Memory B cell (primary cell): Measurements from ENCODE around the gene SPATS2L.
"Not testable (repeated sequence)": the region's sequence is repeated elsewhere in the genome, so short reads cannot be mapped to it uniquely, and the experiment has no call there.

ENCODE experiments used
- ATAC-seq: fragments of 150-1000 bp; cut with Tn5 transposase; 2 replicates; pipeline ENCODE4 v1.10.0; 2021; ENCODE audit warnings: low read depth, mild to moderate bottlenecking, moderate library complexity
- DNase-seq, 2 donors: peaks; one replicate each; pipeline ENCODE4 v3.0.0; 2022; ENCODE audit warnings: low spot score in 2 of 2
- H3K27ac Mint-ChIP-seq: one replicate; pipeline ENCODE4 v1.8.0; 2022; ENCODE audit warnings: mild to moderate bottlenecking, moderate library complexity, mixed read lengths
- H3K27me3 Mint-ChIP-seq: one replicate; pipeline ENCODE4 v1.8.0; 2022; ENCODE audit warnings: mixed read lengths
- H3K36me3 Mint-ChIP-seq: one replicate; pipeline ENCODE4 v1.8.0; 2022; ENCODE audit warnings: mild to moderate bottlenecking, mixed read lengths
- H3K4me1 Mint-ChIP-seq: one replicate; pipeline ENCODE4 v1.8.0; 2022; ENCODE audit warnings: mixed read lengths
- H3K4me3 Mint-ChIP-seq: one replicate; pipeline ENCODE4 v1.8.0; 2022; ENCODE audit warnings: mild to moderate bottlenecking, moderate library complexity, mixed read lengths
- H3K9me3 Mint-ChIP-seq: one replicate; pipeline ENCODE4 v1.8.0; 2022; ENCODE audit warnings: mixed read lengths

The SPATS2L gene

DNA sequence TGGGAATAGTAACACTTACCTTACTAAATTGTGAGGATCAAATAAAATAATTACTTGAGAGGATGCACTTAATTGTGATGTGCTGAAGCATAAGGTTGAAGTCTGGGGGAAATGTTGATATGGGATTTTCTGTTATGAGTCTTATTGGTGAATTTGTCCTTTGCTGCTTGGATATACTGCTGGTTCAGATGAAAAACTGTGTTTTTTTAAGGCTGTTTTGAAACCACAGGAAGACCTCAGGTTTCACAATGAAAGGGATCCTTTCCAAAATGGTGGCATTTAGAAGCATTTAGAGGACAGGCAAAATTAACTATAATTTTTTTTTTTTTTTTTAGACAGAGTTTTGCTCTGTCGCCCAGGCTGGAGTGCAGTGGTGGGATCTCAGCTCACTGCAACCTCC lies 34.9 kb downstream of the SPATS2L start:
- no peak overlapping the region for H3K27ac Mint-ChIP-seq
- no peaks in the 10 kb centered on the region for H3K36me3 Mint-ChIP-seq
- no peak for DNase-seq
- no peaks in the 10 kb centered on the region for H3K4me1 Mint-ChIP-seq
- H3K27me3 Mint-ChIP-seq: peaks cover 3% of the 10 kb centered on the region
- no peak overlapping the region for H3K4me3 Mint-ChIP-seq
- ATAC-seq: no peak
- no peaks in the 10 kb centered on the region for H3K9me3 Mint-ChIP-seq

DNA sequence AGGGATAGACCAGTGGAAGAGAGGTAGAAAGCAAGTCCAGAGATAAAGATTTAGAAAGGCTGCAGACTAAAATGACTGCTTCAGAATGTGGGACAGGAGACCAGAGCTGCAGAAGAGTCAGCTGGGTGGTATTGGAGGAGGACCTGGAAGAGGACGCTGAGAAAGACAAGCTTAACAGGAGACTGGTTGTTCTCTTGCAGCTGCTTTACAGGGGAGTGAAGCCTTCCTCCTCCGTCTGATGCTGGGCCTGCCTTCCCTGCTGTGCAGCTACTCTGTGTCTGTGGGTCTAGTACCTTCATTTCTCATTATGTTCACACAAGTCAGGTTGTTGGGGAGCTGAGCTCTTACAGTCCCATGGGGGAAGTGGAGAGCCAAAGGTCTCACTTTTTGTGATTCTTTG lies 35.7 kb downstream of the SPATS2L start:
- no peak for ATAC-seq
- Mint-ChIP-seq H3K27me3 (peaks cover 3% of the 10 kb centered on the region), H3K9me3 (no peaks in the 10 kb centered on the region), H3K36me3 (no peaks in the 10 kb centered on the region), H3K4me3 (no peak overlapping the region), H3K4me1 (no peaks in the 10 kb centered on the region), H3K27ac (no peak overlapping the region)
- DNase-seq: no peak

GRCh38 chr2:200342654-200343053 lies 36.2 kb downstream of the SPATS2L start:
- peaks cover 3% of the 10 kb centered on the region for H3K27me3 Mint-ChIP-seq
- no peaks in the 10 kb centered on the region for H3K36me3 Mint-ChIP-seq
- DNase-seq (no peak), ATAC-seq (no peak)
- no peak overlapping the region for H3K4me3 Mint-ChIP-seq
- no peaks in the 10 kb centered on the region for H3K4me1 Mint-ChIP-seq
- no peaks in the 10 kb centered on the region for H3K9me3 Mint-ChIP-seq
- H3K27ac Mint-ChIP-seq: no peak overlapping the region

DNA sequence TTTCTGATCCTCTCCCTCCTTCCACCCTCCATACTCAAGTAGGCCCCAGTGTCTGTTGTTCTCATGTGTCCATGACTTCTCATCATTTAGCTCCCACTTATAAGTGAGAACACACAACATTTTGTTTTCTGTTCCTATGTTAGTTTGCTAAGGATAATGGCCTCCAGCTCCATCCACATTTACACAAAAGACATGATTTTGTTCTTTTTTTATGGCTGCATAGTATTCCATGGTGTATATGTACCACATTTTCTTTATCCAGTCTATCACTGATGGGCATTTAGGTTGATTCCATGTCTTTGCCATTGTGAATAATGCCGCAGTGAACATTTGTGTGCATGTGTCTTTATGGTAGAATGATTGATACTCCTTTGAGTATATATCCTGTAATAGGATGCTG lies 37.7 kb downstream of the SPATS2L start:
- not testable (repeated sequence) for H3K4me1 Mint-ChIP-seq, ATAC-seq, H3K27me3 Mint-ChIP-seq, H3K4me3 Mint-ChIP-seq, H3K9me3 Mint-ChIP-seq, H3K27ac Mint-ChIP-seq, DNase-seq, H3K36me3 Mint-ChIP-seq

- H3K27me3 Mint-ChIP-seq: peaks cover 4% of the 10 kb centered on the region
- no peak for ATAC-seq
- no peaks in the 10 kb centered on the region for H3K9me3 Mint-ChIP-seq
- no peak for DNase-seq
- no peak overlapping the region for H3K4me3 Mint-ChIP-seq
- no peaks in the 10 kb centered on the region for H3K4me1 Mint-ChIP-seq
- no peak overlapping the region for H3K27ac Mint-ChIP-seq
- H3K36me3 Mint-ChIP-seq: no peaks in the 10 kb centered on the region
These were observed 39.5 kb downstream of the SPATS2L start for GRCh38 chr2:200345975-200346374.

DNA sequence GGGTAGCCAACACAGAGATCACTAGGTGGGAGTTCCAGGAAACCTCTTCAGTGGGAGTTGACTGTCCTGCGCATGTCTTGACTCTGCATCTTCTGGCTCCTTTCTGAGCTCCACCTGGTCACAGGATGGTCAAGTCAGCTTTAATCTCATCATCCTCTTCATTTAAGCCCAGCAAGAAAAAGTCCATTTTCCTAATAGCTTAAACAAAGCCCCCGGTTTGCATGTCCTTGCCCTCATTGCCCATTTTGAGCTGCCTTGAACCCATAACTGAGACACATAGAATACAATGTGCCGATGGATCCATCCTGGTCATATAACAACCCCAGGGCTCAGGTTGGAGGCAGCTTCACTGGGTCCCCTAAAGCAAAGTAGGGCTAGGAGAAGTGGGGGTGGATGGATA lies 40.8 kb downstream of the SPATS2L start:
- H3K9me3 Mint-ChIP-seq: no peaks in the 10 kb centered on the region
- no peaks in the 10 kb centered on the region for H3K36me3 Mint-ChIP-seq
- H3K4me1 Mint-ChIP-seq: no peaks in the 10 kb centered on the region
- no peak overlapping the region for H3K4me3 Mint-ChIP-seq
- no peak for ATAC-seq
- H3K27ac Mint-ChIP-seq: no peak overlapping the region
- no peak for DNase-seq
- H3K27me3 Mint-ChIP-seq: peaks cover 4% of the 10 kb centered on the region

- no peak for ATAC-seq
- no peak for DNase-seq
- no peaks in the 10 kb centered on the region for H3K4me1 Mint-ChIP-seq
- H3K36me3 Mint-ChIP-seq: no peaks in the 10 kb centered on the region
- no peaks in the 10 kb centered on the region for H3K9me3 Mint-ChIP-seq
- H3K4me3 Mint-ChIP-seq: no peak overlapping the region
- H3K27ac Mint-ChIP-seq: no peak overlapping the region
- H3K27me3 Mint-ChIP-seq: peaks cover 7% of the 10 kb centered on the region
These were observed 42.5 kb downstream of the SPATS2L start for GRCh38 chr2:200348897-200349563.

- no peaks in the 10 kb centered on the region for H3K9me3 Mint-ChIP-seq
- H3K36me3 Mint-ChIP-seq: no peaks in the 10 kb centered on the region
- no peak for DNase-seq
- H3K27ac Mint-ChIP-seq: no peak overlapping the region
- H3K4me3 Mint-ChIP-seq: no peak overlapping the region
- no peaks in the 10 kb centered on the region for H3K4me1 Mint-ChIP-seq
- peaks cover 7% of the 10 kb centered on the region for H3K27me3 Mint-ChIP-seq
- ATAC-seq: no peak
These were observed 43.4 kb downstream of the SPATS2L start for GRCh38 chr2:200349868-200350267.

DNA sequence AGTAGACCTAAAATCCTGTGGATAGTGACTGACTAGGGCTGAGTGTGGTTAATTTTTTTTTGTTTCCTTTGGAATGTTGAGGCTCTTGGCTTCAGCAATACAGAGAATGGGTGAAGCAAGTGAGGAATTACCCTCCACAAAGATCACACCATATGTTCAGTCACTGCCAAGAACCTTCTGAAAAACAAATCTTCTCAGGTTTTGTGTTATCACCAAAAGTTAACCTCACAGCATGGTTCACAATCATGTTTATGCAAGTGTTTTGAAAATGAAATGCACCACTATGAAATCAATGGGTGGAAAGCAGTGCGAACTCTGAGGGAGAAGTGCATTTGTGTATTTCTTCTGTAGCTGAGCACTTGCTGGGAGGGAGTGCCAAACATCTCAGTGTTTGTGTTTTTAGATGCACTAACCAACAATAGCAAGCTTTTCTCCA lies 44.4 kb downstream of the SPATS2L start:
- H3K27me3 Mint-ChIP-seq: peaks cover 8% of the 10 kb centered on the region
- no peak overlapping the region for H3K27ac Mint-ChIP-seq
- H3K4me3 Mint-ChIP-seq: no peak overlapping the region
- DNase-seq: no peak
- no peaks in the 10 kb centered on the region for H3K36me3 Mint-ChIP-seq
- H3K4me1 Mint-ChIP-seq: no peaks in the 10 kb centered on the region
- H3K9me3 Mint-ChIP-seq: no peaks in the 10 kb centered on the region
- no peak for ATAC-seq

DNA sequence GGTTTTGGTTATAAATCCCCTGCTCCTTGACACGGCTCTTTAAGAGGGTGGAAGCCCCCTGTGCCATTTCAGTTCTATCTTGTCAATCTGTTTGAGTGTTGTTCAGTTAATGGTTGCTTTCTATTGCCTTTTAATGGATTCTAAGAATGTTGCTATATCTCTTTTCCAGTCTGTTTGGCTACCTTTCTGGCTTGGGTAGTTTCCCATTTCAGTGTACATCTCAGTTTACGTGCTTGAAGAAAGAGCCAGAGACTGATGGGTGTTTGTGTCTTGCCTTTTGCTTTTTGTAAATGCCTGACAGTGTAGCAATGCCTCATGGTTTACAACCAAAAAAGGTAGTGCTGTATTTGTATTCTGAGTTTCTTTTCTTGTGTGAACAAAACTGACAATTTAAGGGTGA lies 45.3 kb downstream of the SPATS2L start:
- no peaks in the 10 kb centered on the region for H3K4me1 Mint-ChIP-seq
- no peaks in the 10 kb centered on the region for H3K36me3 Mint-ChIP-seq
- no peak overlapping the region for H3K27ac Mint-ChIP-seq
- H3K4me3 Mint-ChIP-seq: no peak overlapping the region
- H3K27me3 Mint-ChIP-seq: peaks cover 8% of the 10 kb centered on the region
- ATAC-seq: no peak
- H3K9me3 Mint-ChIP-seq: no peaks in the 10 kb centered on the region
- no peak for DNase-seq

- Mint-ChIP-seq H3K9me3 (no peaks in the 10 kb centered on the region), H3K4me3 (no peak overlapping the region), H3K27ac (no peak overlapping the region), H3K27me3 (peaks cover 8% of the 10 kb centered on the region), H3K4me1 (no peaks in the 10 kb centered on the region), H3K36me3 (no peaks in the 10 kb centered on the region)
- DNase-seq (no peak), ATAC-seq (no peak)
These were observed 46.1 kb downstream of the SPATS2L start for GRCh38 chr2:200352636-200353035.

DNA sequence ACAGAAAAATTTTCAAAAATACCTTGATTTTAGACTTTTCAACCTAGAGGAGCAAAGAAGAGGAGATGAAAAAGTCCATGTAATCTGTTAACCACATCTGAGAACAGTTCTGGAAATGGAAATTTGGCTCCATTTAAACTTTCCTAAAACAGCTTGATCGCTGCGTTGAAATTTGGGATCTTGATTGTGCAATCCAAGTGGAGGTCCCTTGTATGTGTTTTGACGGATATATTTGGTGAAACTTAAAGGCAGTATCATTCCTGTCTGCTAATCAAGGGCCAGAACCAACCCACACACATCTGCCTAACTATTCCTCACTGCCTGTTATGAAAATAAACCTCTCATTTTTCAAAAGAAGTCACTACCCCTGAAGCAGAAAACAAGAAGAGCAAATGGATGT lies 46.6 kb downstream of the SPATS2L start:
- H3K9me3 Mint-ChIP-seq: no peaks in the 10 kb centered on the region
- H3K36me3 Mint-ChIP-seq: no peaks in the 10 kb centered on the region
- no peak overlapping the region for H3K4me3 Mint-ChIP-seq
- ATAC-seq (no peak), DNase-seq (no peak)
- H3K27me3 Mint-ChIP-seq: peaks cover 8% of the 10 kb centered on the region
- no peak overlapping the region for H3K27ac Mint-ChIP-seq
- H3K4me1 Mint-ChIP-seq: no peaks in the 10 kb centered on the region

GRCh38 chr2:200353874-200354273 lies 47.4 kb downstream of the SPATS2L start:
- no peak for ATAC-seq

DNA sequence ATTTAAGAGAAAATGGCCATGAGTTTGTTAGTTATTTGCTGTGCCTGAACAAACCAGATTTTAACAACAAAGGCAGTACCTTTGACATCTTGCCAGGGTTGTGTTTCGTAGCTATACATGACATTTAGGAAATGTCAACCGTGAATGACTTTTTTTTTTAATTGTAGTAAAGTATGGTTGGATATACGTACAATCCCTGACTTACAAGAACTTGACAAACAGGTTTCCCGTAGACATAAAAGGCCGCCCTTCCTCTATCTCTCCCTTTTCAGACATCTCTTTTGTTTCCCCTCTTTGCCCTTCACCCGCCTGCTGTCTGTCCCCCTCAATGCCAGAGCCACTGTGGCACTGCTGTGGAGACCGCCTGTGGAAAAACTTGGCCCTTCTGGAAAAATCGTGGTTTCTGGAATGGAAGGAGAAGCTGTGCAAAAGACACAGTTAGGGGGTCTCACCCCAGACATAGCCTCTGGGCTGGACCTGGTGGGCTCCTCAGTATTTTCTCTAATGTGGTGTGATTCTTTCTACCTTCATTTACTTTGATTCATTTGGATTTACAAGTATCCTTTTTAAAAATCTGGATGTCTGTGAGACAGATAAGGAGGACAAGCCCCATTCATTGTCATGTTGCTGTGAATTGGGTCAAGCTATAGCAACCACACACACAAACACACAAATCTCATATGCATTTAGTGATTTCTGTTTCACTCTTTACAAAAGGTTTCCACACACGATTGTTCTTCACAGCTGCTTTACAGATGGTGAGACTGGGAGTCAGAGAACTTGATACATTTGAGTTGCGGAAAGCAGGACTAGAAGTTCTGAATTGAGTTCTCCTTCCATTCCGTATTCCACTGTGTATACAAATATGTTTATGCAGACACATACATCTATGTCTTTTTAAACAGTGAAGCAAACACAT lies 48.6 kb downstream of the SPATS2L start:
- Mint-ChIP-seq H3K27me3 (peaks cover 13% of the 10 kb centered on the region), H3K4me3 (no peak overlapping the region), H3K9me3 (no peaks in the 10 kb centered on the region), H3K36me3 (no peaks in the 10 kb centered on the region), H3K4me1 (no peaks in the 10 kb centered on the region), H3K27ac (no peak overlapping the region)
- ATAC-seq (no peak), DNase-seq (no peak)

More at GRCh38 chr2:200353874-200354273, 47.4 kb downstream of the SPATS2L start:
- no peak for DNase-seq
- Mint-ChIP-seq H3K4me1 (no peaks in the 10 kb centered on the region), H3K36me3 (no peaks in the 10 kb centered on the region), H3K9me3 (no peaks in the 10 kb centered on the region), H3K27ac (no peak overlapping the region), H3K27me3 (peaks cover 8% of the 10 kb centered on the region), H3K4me3 (no peak overlapping the region)
